GM18861 (cell line): ENCODE measurements around the gene RNLS.

Experiments used
- ATAC-seq: cut with Tn5 transposase; IDR thresholded peaks from one replicate; pipeline ENCODE4 v1.9.1; 2021; ENCODE audit not compliant: unreplicated experiment

RNLS gene

DNA sequence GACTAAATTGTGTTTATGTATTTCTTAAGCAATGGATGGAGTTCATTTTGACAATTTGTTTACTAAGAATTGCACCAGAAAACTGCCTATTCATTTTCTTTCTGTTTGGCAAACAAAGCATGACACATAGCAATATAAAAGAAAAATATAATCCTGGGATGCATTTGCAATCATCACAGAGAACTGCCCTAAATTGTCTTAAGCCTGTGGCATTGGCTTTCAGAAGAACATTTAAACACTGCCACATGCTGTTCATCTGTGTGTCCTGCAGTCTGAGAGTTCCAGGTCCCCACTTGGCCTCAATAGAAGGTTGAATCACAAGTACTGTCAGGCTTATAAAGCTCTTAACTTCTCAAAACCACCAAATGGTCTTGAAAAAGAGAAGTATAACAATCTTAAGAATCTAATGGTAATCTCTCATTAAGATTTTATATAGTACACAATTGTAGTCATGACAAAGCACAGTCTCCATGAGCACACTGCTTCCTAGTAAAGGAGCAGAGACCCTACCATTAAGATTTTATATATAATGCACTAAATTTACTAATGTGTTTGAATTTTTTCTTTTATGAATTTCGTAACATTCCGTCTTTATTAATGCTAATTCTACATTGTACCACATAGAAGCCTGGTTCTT, 29.9 kb downstream of the RNLS start:
- ATAC-seq, result peak; percentile 71

DNA sequence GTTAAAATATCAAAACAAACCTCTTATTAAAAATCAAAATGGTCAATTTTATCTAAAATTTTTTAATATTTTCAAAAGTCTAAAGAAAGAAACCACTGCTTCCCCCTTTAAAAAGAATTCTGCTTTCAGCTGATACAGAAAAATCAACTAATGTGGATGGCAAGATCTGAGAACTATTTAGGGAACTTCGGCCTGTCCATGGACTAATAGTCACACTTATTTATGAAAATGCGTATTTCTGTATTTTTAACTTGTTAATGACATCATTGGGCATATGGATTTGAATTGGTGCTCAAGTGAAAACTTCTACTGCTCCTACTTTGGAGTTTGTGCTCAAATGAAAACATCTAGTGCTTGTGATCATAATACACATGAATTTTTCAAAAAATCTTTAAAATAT, 31.9 kb downstream of the RNLS start:
- ATAC-seq, result no peak

DNA sequence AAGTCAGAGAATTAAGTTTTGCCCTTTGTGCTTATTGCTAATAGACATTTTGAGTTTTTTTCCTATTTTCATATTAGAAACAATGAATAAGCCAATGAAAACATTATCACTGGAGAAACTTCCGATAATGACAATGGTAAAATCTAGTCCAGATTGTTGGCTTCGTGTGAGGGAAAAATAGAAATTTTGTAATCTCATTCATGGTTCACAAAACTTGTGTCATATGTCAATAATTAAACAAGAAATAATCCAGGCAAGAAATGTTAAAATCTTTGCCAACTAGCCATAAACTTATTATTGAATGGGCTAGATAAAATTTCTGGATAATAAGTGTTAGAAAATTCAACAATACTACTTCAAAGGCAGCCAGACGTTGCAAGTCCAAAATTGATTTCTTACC, 36.6 kb downstream of the RNLS start:
- no peak for ATAC-seq

DNA sequence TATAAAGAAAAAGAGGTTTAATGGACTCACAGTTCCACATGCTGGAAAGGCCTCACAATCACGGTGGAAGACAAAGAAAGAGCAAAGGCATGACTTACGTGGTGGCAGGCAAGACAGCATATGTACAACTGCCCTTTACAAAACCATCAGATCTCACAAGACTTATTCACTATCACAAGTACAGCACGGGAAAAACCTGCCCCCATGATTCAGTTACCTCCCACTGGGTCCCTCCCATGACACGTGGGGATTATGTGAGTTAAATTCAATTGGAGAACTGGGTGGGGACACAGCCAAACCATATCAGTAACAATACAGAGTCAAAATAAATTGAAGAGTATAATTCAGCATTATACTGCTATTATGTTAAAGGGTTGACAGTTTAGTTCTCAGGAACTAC, 37.8 kb downstream of the RNLS start:
- ATAC-seq, result no peak

DNA sequence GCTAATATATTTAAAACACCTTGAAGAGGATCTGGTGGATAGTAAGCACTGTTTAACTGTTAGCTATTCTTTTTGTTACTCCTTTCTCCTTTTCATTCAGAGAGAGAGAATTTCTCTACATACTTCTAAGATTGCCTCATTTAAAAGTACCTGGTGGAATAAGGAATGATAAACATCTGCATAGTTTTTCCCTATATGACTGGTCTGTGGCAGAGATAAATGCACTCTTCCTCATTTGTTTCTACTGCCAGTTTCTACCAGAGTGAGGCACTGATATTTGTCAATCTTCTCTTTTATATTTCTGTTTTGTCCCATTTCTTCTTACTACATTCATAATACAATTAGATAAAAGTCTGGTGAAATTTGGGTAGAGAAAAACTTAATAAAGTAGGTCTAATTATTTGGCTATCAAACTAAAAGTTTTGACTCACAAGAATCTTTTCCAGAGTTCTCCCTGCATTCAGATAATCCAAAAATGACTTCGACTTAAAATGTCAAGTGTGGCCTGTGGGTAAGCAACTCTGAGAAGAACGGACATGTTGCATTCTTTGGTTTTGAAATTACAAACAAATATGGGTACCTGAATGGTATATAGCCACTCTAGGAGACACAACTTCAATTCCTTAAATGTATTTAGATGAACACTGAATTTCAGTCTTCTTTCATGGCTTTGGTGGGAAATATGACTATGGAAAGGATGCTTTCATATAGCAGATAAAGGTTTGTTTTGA, 38.8 kb downstream of the RNLS start:
- no peak for ATAC-seq

DNA sequence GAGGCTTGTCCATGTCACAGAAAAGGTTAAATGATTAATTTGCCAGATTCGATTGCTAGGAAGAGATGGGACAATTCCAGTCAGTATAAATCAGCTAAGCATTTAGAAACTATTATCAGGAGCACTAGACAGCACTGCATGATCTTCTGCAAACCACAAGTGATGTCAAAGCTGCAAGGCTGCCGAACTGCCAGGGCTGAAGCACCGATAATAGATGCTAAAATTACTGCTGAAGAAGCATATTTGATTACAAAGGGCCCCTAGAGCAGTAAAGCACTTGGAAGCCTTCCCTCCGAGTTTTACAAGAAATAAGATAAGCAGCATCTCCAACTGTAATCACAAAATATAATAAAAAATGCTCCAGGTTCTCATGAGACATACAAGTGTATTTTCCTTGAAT, 40.6 kb downstream of the RNLS start:
- no peak for ATAC-seq

DNA sequence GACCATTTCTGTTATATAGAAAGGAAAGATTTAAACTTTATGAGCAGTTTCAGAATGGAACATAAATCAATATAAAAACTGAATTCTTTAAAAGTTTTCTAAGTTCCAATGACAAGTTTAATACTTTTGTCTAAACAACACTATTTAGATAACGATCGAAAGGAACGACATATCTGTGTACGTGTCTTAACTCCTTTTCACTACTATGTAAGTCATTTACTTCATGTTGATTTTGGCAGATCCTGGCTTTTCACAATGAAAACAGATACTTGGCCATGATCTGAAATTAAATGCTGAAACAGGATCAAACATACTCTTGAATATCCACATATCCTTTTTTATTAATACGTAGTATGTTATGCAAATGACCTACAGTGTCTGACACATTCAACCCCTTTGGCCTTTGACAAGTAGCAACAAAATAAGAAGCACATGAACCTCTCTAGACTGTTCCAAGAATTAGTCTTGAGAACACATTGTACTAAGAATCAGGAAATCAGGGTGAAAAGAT, 41.9 kb downstream of the RNLS start:
- ATAC-seq, result no peak

DNA sequence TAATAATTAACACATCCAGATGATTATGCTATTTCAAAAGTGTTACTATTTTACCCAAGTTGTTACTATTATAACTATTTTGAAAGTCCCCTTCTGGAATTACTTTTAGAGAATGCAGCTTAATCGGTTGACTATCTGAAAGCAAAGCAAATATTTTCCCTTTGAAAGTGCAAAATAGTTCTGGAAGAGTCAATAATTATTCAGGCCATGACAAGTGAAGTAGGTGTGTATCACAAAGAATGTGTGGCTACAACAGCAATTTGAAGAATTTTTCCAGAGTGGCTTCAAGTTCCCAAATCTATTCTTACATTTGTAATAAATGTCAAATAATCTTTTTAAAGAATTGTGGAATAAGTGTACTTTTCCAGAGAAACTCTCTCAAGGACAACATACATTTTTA, 42.8 kb downstream of the RNLS start:
- no peak for ATAC-seq

DNA sequence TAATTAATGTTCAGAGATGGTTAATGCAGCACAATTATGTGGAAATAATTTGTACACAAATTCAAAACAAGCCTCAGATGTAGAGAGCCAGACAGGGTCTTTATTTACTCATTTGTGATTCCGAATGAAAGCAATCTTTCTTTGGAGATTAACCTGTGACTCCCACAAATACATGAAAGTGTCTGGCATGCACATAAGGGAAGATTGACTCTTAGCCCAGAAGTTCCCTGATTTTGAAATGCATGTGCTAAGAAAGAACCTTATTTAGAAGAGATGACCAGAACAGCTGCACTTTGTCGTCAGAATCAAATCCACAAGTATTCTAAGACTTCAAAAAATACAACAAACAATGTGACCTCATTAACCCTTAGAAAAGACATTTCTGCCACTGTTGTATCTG, 45.1 kb downstream of the RNLS start:
- no peak for ATAC-seq

DNA sequence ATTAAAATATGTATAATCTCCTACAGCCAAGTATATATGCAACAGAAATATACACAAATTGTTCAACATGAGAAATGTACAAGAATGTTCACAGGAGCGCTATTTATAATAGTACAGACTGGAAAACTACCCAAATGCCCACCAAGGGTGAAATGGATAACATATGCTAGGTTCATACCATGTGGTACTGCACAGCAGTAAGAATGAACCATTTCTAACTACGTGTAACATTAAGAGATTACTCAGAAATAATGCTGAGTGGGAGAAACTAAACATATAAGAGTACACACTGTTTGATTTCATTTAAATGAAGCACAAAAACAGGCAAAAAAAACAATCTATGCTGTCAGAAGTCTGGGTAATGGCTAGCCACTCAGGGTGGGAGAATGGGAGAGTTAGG, 45.8 kb downstream of the RNLS start:
- no peak for ATAC-seq

DNA sequence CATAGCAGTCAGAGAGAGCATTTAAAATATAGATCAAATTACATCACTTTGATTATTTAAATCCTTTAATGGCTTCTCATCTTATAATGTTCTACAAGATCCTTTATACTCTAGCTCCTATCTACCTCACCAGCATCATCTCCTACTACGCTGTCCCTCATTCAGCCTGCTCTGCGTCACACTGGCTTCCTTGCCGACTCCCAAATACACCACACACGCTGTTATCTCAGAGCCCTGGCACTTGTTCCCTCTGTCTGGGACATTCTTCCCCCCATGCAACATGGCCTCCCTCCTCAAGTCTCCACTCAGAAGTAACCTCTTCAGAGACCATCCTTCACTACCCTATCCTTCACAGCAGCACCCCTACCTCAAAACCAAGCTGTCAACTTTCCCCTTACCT, 46.7 kb downstream of the RNLS start:
- ATAC-seq, result no peak

DNA sequence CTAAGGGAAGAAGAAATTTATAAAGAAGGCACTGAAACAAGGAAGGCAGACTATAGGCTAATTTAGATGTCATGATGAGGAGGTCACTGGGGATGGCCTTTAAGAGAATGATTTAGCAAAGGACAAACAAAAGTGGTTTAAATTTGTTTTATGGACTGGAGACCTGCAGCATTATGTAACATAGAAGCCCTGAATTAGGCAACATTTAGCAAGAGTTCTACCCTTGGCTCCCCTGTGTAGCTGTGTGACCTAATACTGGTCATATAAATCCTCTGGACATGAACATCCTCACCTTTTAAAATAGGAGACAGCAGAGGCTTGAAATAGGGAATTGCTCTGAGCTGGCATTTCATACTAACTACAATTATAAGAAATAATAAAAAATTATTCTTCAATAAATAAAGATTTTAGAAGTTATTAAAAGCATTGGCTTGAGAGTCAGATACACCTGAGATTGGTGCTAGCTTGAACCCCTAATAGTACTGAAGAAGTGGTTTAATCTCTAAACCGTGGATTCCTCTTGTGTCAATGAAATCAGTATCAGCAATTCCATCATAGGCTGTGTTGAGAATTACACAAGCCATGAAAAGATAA, 48.9 kb downstream of the RNLS start:
- ATAC-seq, result no peak

DNA sequence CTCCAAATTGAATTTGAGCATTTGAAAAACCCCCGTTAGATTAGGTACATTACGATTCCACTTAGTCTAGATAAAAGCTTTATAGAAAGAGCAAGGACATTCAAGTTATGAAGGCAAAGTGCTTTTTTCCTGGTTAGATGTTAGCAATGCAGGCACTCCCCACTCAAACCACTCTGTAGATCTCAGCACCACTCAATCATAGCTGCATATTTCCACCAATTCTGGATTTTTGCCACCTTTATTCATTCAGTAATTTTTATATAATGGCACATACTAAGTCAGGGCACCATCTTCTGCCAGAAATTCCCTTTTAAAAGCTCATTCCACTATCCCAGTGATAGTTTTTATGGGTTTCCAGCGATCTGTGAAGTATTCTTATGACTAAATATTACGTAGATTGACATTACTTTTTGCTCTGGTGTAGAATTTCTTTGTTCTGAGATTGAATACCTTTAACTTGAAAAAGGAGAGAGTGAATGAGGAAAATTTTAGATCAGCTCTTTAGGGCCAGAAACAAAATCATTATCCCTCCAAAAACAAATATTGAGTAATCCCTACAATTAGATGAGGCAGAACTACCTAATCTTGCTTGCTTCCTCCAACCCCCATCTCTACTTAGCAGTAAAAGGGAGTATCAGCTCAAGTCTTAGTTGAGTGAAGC, 51.6 kb downstream of the RNLS start:
- ATAC-seq, result no peak

DNA sequence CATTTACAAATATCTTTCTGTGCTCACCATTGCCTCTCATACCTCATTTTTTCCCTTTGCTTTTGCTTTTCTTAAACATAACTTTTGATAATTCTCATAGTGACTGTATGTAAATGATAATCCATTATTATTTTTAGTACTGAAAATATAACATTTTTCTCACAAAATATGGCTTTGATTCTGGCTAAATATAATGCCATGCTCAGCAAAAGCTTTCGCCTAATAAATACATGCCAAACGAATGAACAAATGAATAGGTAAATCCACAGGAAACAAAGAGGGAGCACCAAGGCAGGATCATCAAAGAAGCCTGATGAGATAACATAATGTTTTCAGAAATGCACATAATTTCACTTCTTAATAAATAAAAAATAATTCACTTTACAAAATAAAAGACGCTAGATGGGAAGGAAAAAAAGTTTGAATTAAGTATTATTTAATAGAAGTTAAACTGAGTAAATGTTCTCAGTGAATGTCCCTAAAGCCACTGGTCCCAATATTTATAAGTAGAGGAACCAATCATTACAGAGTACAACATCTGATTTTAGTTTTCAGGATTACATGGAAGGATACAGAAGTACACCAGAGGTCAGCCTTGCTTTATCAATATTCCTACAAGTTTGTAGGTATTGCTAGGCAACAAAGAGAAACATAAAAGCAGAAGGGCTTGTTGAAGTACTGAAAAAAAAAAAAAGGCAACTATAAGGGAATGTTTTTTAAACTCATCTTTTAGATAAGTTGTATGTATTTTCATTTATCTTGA, 52.3 kb downstream of the RNLS start:
- ATAC-seq, result no peak

DNA sequence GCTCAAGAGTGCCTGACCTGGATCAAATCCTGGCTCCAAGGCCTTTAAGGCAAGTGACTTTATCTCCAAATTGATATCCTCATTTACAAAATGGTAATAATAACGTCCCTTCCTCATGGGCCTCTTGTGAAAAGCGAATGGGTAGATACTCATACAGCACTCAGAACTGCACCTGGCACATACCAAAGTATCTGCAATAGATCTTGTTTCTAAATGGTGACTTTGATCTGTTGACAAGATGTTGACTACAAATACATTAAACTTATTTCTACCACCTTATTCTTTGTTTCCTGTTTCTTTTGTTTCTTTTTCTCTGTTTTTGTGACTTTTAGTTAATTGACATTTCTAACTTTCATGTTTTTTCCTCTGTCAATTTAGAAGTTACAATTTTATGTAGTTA, 53.0 kb downstream of the RNLS start:
- no peak for ATAC-seq

DNA sequence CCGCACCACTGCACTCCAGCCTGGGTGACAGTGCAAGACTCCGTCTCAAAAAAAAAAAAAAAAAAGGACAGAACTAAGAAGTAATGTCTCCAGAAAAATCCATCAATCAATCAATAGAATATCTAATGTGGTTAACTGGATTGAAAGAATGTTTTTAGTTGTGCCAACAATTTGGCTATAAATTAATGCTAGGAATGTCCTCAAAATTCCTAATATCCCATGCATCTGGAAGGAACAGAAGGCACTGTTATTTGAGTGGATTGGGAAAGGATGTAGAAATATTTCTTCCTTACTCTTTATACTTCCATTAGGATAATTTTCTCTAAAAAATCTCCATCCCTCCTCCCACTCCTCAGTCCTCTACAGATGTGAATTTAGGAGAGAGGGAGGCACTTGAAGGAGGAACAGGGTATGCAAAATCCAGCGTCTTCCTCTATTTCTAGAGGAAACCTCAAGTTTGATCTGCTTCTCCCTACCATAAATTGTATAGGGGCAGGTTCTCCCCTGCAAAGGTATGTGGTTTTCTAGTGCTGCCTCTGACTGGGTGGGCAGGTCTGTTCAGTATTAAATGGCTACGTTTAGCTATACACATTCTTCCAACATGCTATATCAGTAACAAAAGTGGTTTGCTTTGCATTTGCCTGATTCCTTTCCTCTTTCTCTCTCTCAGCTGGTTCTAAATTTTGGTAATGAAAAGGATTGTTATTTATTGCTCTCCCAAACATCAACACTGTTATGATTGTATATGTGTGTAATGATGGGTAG, 54.1 kb downstream of the RNLS start:
- ATAC-seq, result no peak

DNA sequence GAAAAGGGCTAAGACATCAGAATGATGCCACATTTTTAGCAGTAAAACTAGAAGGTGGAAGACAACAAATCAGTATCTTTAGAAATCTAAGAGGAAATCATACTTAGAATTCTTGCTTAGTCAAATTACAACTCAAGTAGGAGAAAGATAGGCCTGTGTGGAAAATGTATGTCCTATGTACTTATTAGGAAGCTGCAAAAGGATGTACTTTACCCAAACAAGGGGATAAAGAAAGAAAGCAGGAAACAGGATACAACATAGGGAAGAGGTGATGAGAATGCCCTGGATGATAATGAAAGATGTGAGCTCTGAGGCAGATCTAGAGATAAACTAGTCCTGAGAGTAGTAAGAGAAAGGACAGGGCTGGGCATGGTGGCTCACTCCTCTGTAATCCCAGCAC, 54.9 kb downstream of the RNLS start:
- ATAC-seq, result no peak

DNA sequence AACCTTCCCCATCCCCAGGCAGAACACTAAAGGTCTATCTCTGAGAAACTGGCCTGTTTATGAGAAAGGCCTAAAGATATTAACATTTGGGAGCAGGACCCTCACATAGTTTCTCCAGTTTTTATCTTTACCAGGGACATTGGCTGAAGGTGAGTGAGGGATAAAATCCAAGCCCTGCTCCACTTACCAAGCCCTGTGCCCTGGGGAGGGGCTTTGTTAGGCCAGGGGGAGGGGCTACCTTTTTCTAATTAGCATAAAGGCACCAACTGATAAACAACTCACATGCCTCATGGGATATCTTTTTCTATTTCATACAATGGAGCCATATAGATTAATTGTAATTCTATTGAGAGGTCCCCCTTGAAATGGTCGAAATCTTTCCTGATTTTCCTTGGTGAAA, 55.9 kb downstream of the RNLS start:
- ATAC-seq, result no peak

DNA sequence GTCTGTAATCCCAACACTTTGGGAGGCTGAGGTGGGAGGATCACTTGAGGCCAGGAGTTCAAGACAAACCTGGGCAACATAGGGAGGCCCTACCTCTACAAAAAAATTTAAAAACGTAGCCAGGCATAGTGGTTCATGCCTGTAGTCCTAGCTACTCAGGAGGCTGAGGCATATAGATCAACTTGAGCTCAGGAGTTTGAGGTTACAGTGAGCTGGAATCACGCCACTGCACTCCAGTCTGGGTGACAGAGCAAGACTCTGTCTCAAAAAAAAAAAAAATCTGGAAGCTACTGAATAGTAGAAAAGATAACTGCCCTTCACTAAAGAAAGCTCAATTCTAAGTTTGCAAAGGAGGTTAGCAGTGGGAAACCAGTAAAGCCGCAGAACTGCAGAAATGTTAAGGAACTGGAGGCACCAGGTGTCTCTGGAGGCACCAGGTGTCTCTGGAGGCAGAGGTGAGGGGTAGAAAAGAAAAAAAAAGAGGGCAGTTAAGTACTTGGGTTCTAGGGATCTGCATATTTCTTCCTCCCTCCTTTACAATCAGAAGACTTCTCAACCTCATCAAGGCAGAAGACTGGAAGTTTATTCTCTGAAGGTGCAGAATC, 56.5 kb downstream of the RNLS start:
- no peak for ATAC-seq
